SK-N-MC (cell line): ENCODE results near the gene MXRA5.
A peak's percentile ranks its signal among the peaks of the same experiment; 100 is the strongest.
"Not testable (repeated sequence)": the region's sequence is repeated elsewhere in the genome, so short reads cannot be mapped to it uniquely, and the experiment has no call there.

Experiments used
- DNase-seq: peaks from one replicate; pipeline ENCODE4 v3.0.0-alpha.2; 2011; ENCODE audit warnings: low read depth, low spot score
- H3K27ac ChIP-seq: fragments of 200-600 bp; sonication (generic); 2 replicates; pipeline ENCODE4 v1.5.1; 2016; ENCODE audit warnings: mixed run types
- H3K36me3 ChIP-seq: fragments of 200-600 bp; sonication (generic); 2 replicates; pipeline ENCODE4 v1.6.1; 2017; ENCODE audit warnings: antibody characterized with exemption, low read length, mixed read lengths; ENCODE audit not compliant: insufficient read depth
- H3K4me3 ChIP-seq: fragments of 200-600 bp; sonication (generic); 2 replicates; pipeline ENCODE4 v1.5.1; 2016
- H3K9ac ChIP-seq: fragments of 200-600 bp; sonication (generic); 2 replicates; pipeline ENCODE4 v1.8.0; 2017; ENCODE audit warnings: mixed run types, mixed read lengths; ENCODE audit not compliant: insufficient read length
- H3K9me3 ChIP-seq: fragments of 200-600 bp; sonication (generic); 2 replicates; pipeline ENCODE4 v1.6.1; 2017; ENCODE audit warnings: low read depth, mild to moderate bottlenecking, antibody characterized with exemption, low read length, moderate library complexity, mixed read lengths
- EZH2 ChIP-seq: fragments of 200-600 bp; sonication (generic); IDR thresholded peaks from one replicate; pipeline ENCODE4 v1.6.1; 2017; ENCODE audit warnings: antibody characterized with exemption
- FOXP2 ChIP-seq: optimal IDR thresholded peaks from 2 replicates; pipeline ENCODE3; 2011; ENCODE audit warnings: mild to moderate bottlenecking, moderate library complexity; ENCODE audit not compliant: insufficient read depth; ENCODE audit errors: extremely low read length, control extremely low read depth
- POLR2AphosphoS5 ChIP-seq: IDR thresholded peaks from 2 replicates; pipeline ENCODE4 v1.6.1; 2012; ENCODE audit warnings: mild to moderate bottlenecking, low read depth, low read length, borderline replicate concordance

The MXRA5 gene

GRCh38 chrX:3346501-3347259, at the start of gene MXRA5:
Gene MXRA5, minus strand, starts transcription at chrX:3346652. Its CDS starts 2,819 bp downstream, at chrX:3343833.
- no peak within 1 kb of the TSS for H3K9ac ChIP-seq
- no peak for DNase-seq
- H3K4me3 ChIP-seq, result no peak within 1 kb of the TSS

GRCh38 chrX:3393581-3394111, 47.2 kb upstream of the MXRA5 start:
- no peak overlapping the region for H3K4me3 ChIP-seq
- TF ChIP-seq EZH2 (no peak), POLR2AphosphoS5 (no peak), FOXP2 (no peak)
- H3K9ac ChIP-seq, result no peak overlapping the region
- DNase-seq, result no peak
- no peaks in the 10 kb centered on the region for H3K36me3 ChIP-seq
- no peak overlapping the region for H3K27ac ChIP-seq
- H3K9me3 ChIP-seq, result no peaks in the 10 kb centered on the region

More at GRCh38 chrX:3346501-3347259, at the start of gene MXRA5:
- Histone ChIP-seq H3K9me3 (no peaks in the 10 kb centered on the region), H3K27ac (no peak within 1 kb of the TSS), H3K36me3 (no peaks in the 10 kb centered on the region)
- no peak for TF ChIP-seq FOXP2
- no peak for TF ChIP-seq EZH2
- no peak for TF ChIP-seq POLR2AphosphoS5

GRCh38 chrX:3393178-3393577, 46.7 kb upstream of the MXRA5 start:
- Histone ChIP-seq H3K27ac (no peak overlapping the region), H3K9ac (no peak overlapping the region), H3K9me3 (no peaks in the 10 kb centered on the region), H3K36me3 (no peaks in the 10 kb centered on the region), H3K4me3 (no peak overlapping the region)
- TF ChIP-seq POLR2AphosphoS5 (no peak), FOXP2 (no peak), EZH2 (no peak)
- DNase-seq, result no peak

- TF ChIP-seq EZH2 (no peak), FOXP2 (no peak), POLR2AphosphoS5 (no peak)
- Histone ChIP-seq H3K9ac (no peak overlapping the region), H3K27ac (no peak overlapping the region), H3K4me3 (no peak overlapping the region), H3K36me3 (no peaks in the 10 kb centered on the region), H3K9me3 (no peaks in the 10 kb centered on the region)
- no peak for DNase-seq
These were observed 42.0 kb upstream of the MXRA5 start for GRCh38 chrX:3388457-3388856.

- Histone ChIP-seq H3K4me3 (no peak overlapping the region), H3K9me3 (no peaks in the 10 kb centered on the region), H3K9ac (no peak overlapping the region), H3K27ac (no peak overlapping the region), H3K36me3 (no peaks in the 10 kb centered on the region)
- DNase-seq, result no peak
- no peak for TF ChIP-seq POLR2AphosphoS5
- no peak for TF ChIP-seq EZH2
- TF ChIP-seq FOXP2, result no peak
These were observed 37.9 kb upstream of the MXRA5 start for GRCh38 chrX:3384327-3384726.

GRCh38 chrX:3380603-3381002, 34.2 kb upstream of the MXRA5 start:
- Histone ChIP-seq H3K36me3 (no peaks in the 10 kb centered on the region), H3K27ac (no peak overlapping the region), H3K9me3 (no peaks in the 10 kb centered on the region), H3K9ac (no peak overlapping the region), H3K4me3 (no peak overlapping the region)
- TF ChIP-seq POLR2AphosphoS5 (no peak), FOXP2 (no peak), EZH2 (no peak)
- no peak for DNase-seq

- DNase-seq, result no peak
- Histone ChIP-seq H3K27ac (no peak overlapping the region), H3K9me3 (no peaks in the 10 kb centered on the region), H3K9ac (no peak overlapping the region), H3K4me3 (no peak overlapping the region), H3K36me3 (no peaks in the 10 kb centered on the region)
- no peak for TF ChIP-seq FOXP2
- no peak for TF ChIP-seq EZH2
- no peak for TF ChIP-seq POLR2AphosphoS5
These were observed 32.7 kb upstream of the MXRA5 start for GRCh38 chrX:3379111-3379510.

- DNase-seq, result no peak
- Histone ChIP-seq H3K4me3 (no peak overlapping the region), H3K36me3 (no peaks in the 10 kb centered on the region), H3K9ac (no peak overlapping the region), H3K9me3 (no peaks in the 10 kb centered on the region), H3K27ac (0 out of 2 replicates have a peak overlapping the region, but pooled peaks have one; percentile 44)
- TF ChIP-seq POLR2AphosphoS5, result no peak
- no peak for TF ChIP-seq FOXP2
- TF ChIP-seq EZH2, result no peak
These were observed 31.7 kb upstream of the MXRA5 start for GRCh38 chrX:3378156-3378555.

- Histone ChIP-seq H3K36me3 (no peaks in the 10 kb centered on the region), H3K4me3 (no peak overlapping the region), H3K9me3 (no peaks in the 10 kb centered on the region), H3K9ac (no peak overlapping the region), H3K27ac (no peak overlapping the region)
- TF ChIP-seq EZH2, result no peak
- no peak for TF ChIP-seq POLR2AphosphoS5
- TF ChIP-seq FOXP2, result no peak
- no peak for DNase-seq
These were observed 31.1 kb upstream of the MXRA5 start for GRCh38 chrX:3377560-3377959.

- H3K27ac ChIP-seq, H3K36me3 ChIP-seq, DNase-seq, H3K4me3 ChIP-seq, H3K9ac ChIP-seq, H3K9me3 ChIP-seq: not testable (repeated sequence)
These were observed 29.5 kb upstream of the MXRA5 start for GRCh38 chrX:3375878-3376508.
